ENCODE data around the gene FAM131A. TPM values are rescaled to one million over a fixed set of nuclear protein-coding genes. Genes with fewer than 3 reads are reported as not detected.

FAM131A gene
- total and polyA plus RNA-seq, 8 donors = 12.4 to 19.3 (median 14.9) TPM

GRCh38 chr3:184395320-184395660, 57.9 kb downstream of the FAM131A start:
- Histone ChIP-seq H3K9me3 (no peaks in the 10 kb centered on the region), H3K4me1 (no peaks in the 10 kb centered on the region), H3K4me3 (no peak overlapping the region), H3K36me3 (no peaks in the 10 kb centered on the region), H3K27me3 (peaks cover 0 to 25% of the 10 kb centered on the region in 2 donors), H3K27ac (no peak overlapping the region)
- ATAC-seq (no peak), DNase-seq (peak in 1 of 4 donors; percentile 68)
- TF ChIP-seq, protein P1, sequence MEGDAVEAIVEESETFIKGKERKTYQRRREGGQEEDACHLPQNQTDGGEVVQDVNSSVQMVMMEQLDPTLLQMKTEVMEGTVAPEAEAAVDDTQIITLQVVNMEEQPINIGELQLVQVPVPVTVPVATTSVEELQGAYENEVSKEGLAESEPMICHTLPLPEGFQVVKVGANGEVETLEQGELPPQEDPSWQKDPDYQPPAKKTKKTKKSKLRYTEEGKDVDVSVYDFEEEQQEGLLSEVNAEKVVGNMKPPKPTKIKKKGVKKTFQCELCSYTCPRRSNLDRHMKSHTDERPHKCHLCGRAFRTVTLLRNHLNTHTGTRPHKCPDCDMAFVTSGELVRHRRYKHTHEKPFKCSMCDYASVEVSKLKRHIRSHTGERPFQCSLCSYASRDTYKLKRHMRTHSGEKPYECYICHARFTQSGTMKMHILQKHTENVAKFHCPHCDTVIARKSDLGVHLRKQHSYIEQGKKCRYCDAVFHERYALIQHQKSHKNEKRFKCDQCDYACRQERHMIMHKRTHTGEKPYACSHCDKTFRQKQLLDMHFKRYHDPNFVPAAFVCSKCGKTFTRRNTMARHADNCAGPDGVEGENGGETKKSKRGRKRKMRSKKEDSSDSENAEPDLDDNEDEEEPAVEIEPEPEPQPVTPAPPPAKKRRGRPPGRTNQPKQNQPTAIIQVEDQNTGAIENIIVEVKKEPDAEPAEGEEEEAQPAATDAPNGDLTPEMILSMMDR (IDR thresholded peaks at IDR 0.05) = no peak
- intact Hi-C loops (cut with DNase I) = no loop called here

Other genes with a start within 250 kb of the FAM131A start
- gene HTR3E, start 240.5 kb upstream of the FAM131A start, total RNA-seq = not detected
- gene HTR3E, start 240.5 kb upstream of the FAM131A start, polyA plus RNA-seq (ENCODE audit: insufficient read length in 6 of 6) = not detected
- gene EIF2B5, start 202.2 kb upstream of the FAM131A start, total RNA-seq = 10 to 100 TPM; 32.2 to 44.5 TPM
- gene EIF2B5, start 202.2 kb upstream of the FAM131A start, polyA plus RNA-seq (ENCODE audit: insufficient read length in 6 of 6) = 10 to 100 TPM; 50.3 to 66.3 (median 59.9) TPM
- gene DVL3, start 182.2 kb upstream of the FAM131A start, total RNA-seq = 10 to 100 TPM; 62.5 to 72.6 TPM
- 100 to 1,000 TPM in 2 of 6 donors, 10 to 100 TPM in 4; 82.8 to 106 (median 98.1) TPM for gene DVL3, start 182.2 kb upstream of the FAM131A start, polyA plus RNA-seq (ENCODE audit: insufficient read length in 6 of 6)
- 100 to 1,000 TPM; 296 to 347 TPM for gene AP2M1, start 162.7 kb upstream of the FAM131A start, total RNA-seq
- gene AP2M1, start 162.7 kb upstream of the FAM131A start, polyA plus RNA-seq (ENCODE audit: insufficient read length in 6 of 6) = 100 to 1,000 TPM; 327 to 405 (median 351) TPM
- 10 to 100 TPM; 63.3 to 69.9 TPM for gene ABCF3, start 151.4 kb upstream of the FAM131A start, total RNA-seq
- gene ABCF3, start 151.4 kb upstream of the FAM131A start, polyA plus RNA-seq (ENCODE audit: insufficient read length in 6 of 6) = 10 to 100 TPM; 57.6 to 75.2 (median 67.8) TPM
- under 1 TPM in 1 of 2 donors, not detected in 1; 0.31 TPM for gene VWA5B2, start 108.0 kb upstream of the FAM131A start, total RNA-seq
- gene VWA5B2, start 108.0 kb upstream of the FAM131A start, polyA plus RNA-seq (ENCODE audit: insufficient read length in 6 of 6) = 1 to 10 TPM in 5 of 6 donors, under 1 TPM in 1; 0.85 to 2.4 (median 1.4) TPM
- gene ALG3, start 88.6 kb upstream of the FAM131A start, total RNA-seq = 10 to 100 TPM; 35.3 to 57.2 TPM
- gene ALG3, start 88.6 kb upstream of the FAM131A start, polyA plus RNA-seq (ENCODE audit: insufficient read length in 6 of 6) = 10 to 100 TPM; 24.7 to 32.9 (median 29.4) TPM
- 1 to 10 TPM; 4.6 to 6.5 TPM for gene EEF1AKMT4, start 87.9 kb upstream of the FAM131A start, total RNA-seq
- gene EEF1AKMT4, start 87.9 kb upstream of the FAM131A start, polyA plus RNA-seq (ENCODE audit: insufficient read length in 6 of 6) = 1 to 10 TPM; 1.8 to 3.2 (median 2.4) TPM
- gene CAMK2N2, start 76.0 kb upstream of the FAM131A start, total RNA-seq = 1 to 10 TPM in 1 of 2 donors, under 1 TPM in 1; 0.34 to 1.0 TPM
- gene CAMK2N2, start 76.0 kb upstream of the FAM131A start, polyA plus RNA-seq (ENCODE audit: insufficient read length in 6 of 6) = under 1 TPM in 5 of 6 donors, not detected in 1; 0.10 to 0.50 (median 0.21) TPM
- gene ECE2, start 61.6 kb upstream of the FAM131A start, total RNA-seq = not detected
- gene ECE2, start 61.6 kb upstream of the FAM131A start, polyA plus RNA-seq (ENCODE audit: insufficient read length in 6 of 6) = not detected
- 100 to 1,000 TPM; 195 to 263 TPM for gene PSMD2, start 38.4 kb upstream of the FAM131A start, total RNA-seq
- gene PSMD2, start 38.4 kb upstream of the FAM131A start, polyA plus RNA-seq (ENCODE audit: insufficient read length in 6 of 6) = 100 to 1,000 TPM; 182 to 225 (median 213) TPM
- 100 to 1,000 TPM; 336 to 406 TPM for gene EIF4G1, start 23.0 kb upstream of the FAM131A start, total RNA-seq
- gene EIF4G1, start 23.0 kb upstream of the FAM131A start, polyA plus RNA-seq (ENCODE audit: insufficient read length in 6 of 6) = 100 to 1,000 TPM; 158 to 280 (median 193) TPM
- 1 to 10 TPM; 4.4 to 5.6 TPM for gene CLCN2, start 24.0 kb downstream of the FAM131A start, total RNA-seq
- 10 to 100 TPM in 4 of 6 donors, 1 to 10 TPM in 2; 8.9 to 12.0 (median 11.0) TPM for gene CLCN2, start 24.0 kb downstream of the FAM131A start, polyA plus RNA-seq (ENCODE audit: insufficient read length in 6 of 6)
- 10 to 100 TPM; 54.7 to 71.3 TPM for gene POLR2H, start 24.1 kb downstream of the FAM131A start, total RNA-seq
- gene POLR2H, start 24.1 kb downstream of the FAM131A start, polyA plus RNA-seq (ENCODE audit: insufficient read length in 6 of 6) = 10 to 100 TPM; 77.8 to 98.6 (median 89.8) TPM
- under 1 TPM; 0.23 to 0.65 TPM for gene THPO, start 40.6 kb downstream of the FAM131A start, total RNA-seq
- 1 to 10 TPM; 1.4 to 2.3 (median 2.0) TPM for gene THPO, start 40.6 kb downstream of the FAM131A start, polyA plus RNA-seq (ENCODE audit: insufficient read length in 6 of 6)
- 1 to 10 TPM; 5.6 to 8.6 TPM for gene CHRD, start 42.5 kb downstream of the FAM131A start, total RNA-seq
- gene CHRD, start 42.5 kb downstream of the FAM131A start, polyA plus RNA-seq (ENCODE audit: insufficient read length in 6 of 6) = 10 to 100 TPM; 11.9 to 19.0 (median 13.9) TPM
- gene EPHB3, start 224.2 kb downstream of the FAM131A start, total RNA-seq = 10 to 100 TPM in 1 of 2 donors, 1 to 10 TPM in 1; 8.1 to 23.7 TPM
- gene EPHB3, start 224.2 kb downstream of the FAM131A start, polyA plus RNA-seq (ENCODE audit: insufficient read length in 6 of 6) = 10 to 100 TPM; 22.0 to 32.9 (median 28.3) TPM